ENCODE results near the gene LLGL2.

DNA sequence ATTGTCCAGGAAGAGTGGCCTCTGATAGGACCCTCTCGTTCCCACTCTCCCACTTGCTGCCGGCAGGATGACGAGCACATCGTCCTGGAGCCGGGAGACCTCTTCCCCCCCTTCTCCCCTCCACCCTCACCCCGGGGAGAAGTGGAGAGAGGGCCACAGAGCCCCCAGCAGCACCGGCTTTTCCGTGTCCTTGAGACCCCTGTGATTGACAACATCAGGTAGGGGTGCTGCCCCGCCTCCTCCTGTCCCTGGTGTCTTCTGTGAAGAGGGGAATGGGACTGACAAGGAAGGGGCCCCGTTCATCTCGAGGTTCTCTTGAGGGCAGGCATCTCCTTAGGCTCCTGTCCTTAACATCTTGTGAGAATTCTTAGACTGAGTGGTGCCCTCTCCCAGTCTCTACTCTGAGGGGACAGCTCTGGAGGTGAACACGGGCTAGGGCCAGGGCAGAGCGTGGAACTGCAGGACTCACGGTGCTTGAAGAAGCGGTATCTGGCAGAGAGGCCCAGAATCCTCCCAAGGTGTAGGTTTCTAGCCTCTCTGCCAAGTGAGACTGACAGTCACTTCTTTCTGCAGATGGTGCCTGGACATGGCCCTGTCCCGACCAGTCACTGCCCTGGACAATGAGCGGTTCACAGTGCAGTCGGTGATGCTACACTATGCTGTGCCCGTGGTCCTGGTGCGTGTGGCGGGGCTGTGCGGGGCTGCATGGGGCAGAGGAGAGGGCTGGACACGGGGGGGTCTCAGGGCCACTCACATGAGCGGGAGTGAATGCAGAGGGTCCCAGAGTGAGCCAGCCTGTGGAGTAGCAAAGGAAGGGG is 36.6 kb upstream of the LLGL2 start:
- TF ChIP-seq, protein P1, sequence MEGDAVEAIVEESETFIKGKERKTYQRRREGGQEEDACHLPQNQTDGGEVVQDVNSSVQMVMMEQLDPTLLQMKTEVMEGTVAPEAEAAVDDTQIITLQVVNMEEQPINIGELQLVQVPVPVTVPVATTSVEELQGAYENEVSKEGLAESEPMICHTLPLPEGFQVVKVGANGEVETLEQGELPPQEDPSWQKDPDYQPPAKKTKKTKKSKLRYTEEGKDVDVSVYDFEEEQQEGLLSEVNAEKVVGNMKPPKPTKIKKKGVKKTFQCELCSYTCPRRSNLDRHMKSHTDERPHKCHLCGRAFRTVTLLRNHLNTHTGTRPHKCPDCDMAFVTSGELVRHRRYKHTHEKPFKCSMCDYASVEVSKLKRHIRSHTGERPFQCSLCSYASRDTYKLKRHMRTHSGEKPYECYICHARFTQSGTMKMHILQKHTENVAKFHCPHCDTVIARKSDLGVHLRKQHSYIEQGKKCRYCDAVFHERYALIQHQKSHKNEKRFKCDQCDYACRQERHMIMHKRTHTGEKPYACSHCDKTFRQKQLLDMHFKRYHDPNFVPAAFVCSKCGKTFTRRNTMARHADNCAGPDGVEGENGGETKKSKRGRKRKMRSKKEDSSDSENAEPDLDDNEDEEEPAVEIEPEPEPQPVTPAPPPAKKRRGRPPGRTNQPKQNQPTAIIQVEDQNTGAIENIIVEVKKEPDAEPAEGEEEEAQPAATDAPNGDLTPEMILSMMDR (IDR thresholded peaks at IDR 0.05), result no peak
- no peak for TF ChIP-seq POLR2A (IDR thresholded peaks at IDR 0.05)
